Left ventricle myocardium inferior (tissue), 1 donor: ENCODE measurements around the gene CACNG6. TPM values are rescaled to one million over a fixed set of nuclear protein-coding genes. Genes with fewer than 3 reads are reported as not detected.

Source experiments
- DNase-seq: peaks from one replicate; pipeline ENCODE4 v3.0.0-alpha.2; 2020
- H3K27ac ChIP-seq: fragments of 200-600 bp; replicated peaks from 2 replicates; pipeline ENCODE4 v1.8.0; 2021
- H3K27me3 ChIP-seq: fragments of 200-600 bp; 2 replicates; pipeline ENCODE4 v1.8.0; 2021; ENCODE audit warnings: low read depth
- H3K36me3 ChIP-seq: fragments of 200-600 bp; 2 replicates; pipeline ENCODE4 v1.8.0; 2021
- H3K4me1 ChIP-seq: fragments of 200-600 bp; 2 replicates; pipeline ENCODE4 v1.8.0; 2021
- H3K4me3 ChIP-seq: fragments of 200-600 bp; 2 replicates; pipeline ENCODE4 v1.8.0; 2021; ENCODE audit warnings: mild to moderate bottlenecking, moderate library complexity
- H3K9me3 ChIP-seq: fragments of 200-600 bp; replicated peaks from 2 replicates; pipeline ENCODE4 v1.8.0; 2021
- CTCF ChIP-seq: fragments of 200-600 bp; IDR thresholded peaks from 2 replicates; pipeline ENCODE4 v1.8.0; 2021; ENCODE audit warnings: antibody characterized with exemption, mild to moderate bottlenecking, borderline replicate concordance
- intact Hi-C: fragments of 100-400 bp; cut with micrococcal nuclease; formaldehyde crosslinking; loops from one replicate; pipeline ENCODE4 v1.11.0; 2022
- total RNA-seq: library from RNA; stranded (reverse); fragmentation: NEBNext Ultra II Directional; extraction: Animal tissue kit (Norgen Biotek cat#: 25700); gene quantifications from one replicate; pipeline ENCODE4 v1.2.1, GENCODE V29; 2021
- donor health status: DM: no; HTN: yes; CAD: no; lungs with severe emphysema.

The CACNG6 gene
- total RNA-seq, 1 donor from 2014 or later = not detected

GRCh38 chr19:54009440-54009839 lies 18.0 kb downstream of the CACNG6 start:
- no peaks in the 10 kb centered on the region for H3K9me3 ChIP-seq
- intact Hi-C loops = no loop called here
- H3K4me3 ChIP-seq = no peak overlapping the region
- H3K27me3 ChIP-seq = peaks cover 98% of the 10 kb centered on the region
- no peak for TF ChIP-seq CTCF
- no peak overlapping the region for H3K27ac ChIP-seq
- no peaks in the 10 kb centered on the region for H3K4me1 ChIP-seq
- no peaks in the 10 kb centered on the region for H3K36me3 ChIP-seq
- DNase-seq = no peak

GRCh38 chr19:54010474-54010873 lies 19.0 kb downstream of the CACNG6 start:
- H3K36me3 ChIP-seq = no peaks in the 10 kb centered on the region
- peaks cover 96% of the 10 kb centered on the region for H3K27me3 ChIP-seq
- TF ChIP-seq CTCF = no peak
- H3K27ac ChIP-seq = no peak overlapping the region
- no peaks in the 10 kb centered on the region for H3K4me1 ChIP-seq
- H3K9me3 ChIP-seq = no peaks in the 10 kb centered on the region
- no peak overlapping the region for H3K4me3 ChIP-seq
- intact Hi-C loops = no loop called here
- no peak for DNase-seq

GRCh38 chr19:54011507-54012211 lies 20.2 kb downstream of the CACNG6 start:
- H3K27me3 ChIP-seq = peaks cover 97% of the 10 kb centered on the region
- intact Hi-C loops = no loop called here
- no peak overlapping the region for H3K27ac ChIP-seq
- no peaks in the 10 kb centered on the region for H3K9me3 ChIP-seq
- no peak for DNase-seq
- no peak overlapping the region for H3K4me3 ChIP-seq
- no peak for TF ChIP-seq CTCF
- no peaks in the 10 kb centered on the region for H3K36me3 ChIP-seq
- H3K4me1 ChIP-seq = no peaks in the 10 kb centered on the region

GRCh38 chr19:54013866-54014265 lies 22.4 kb downstream of the CACNG6 start:
- Histone ChIP-seq H3K4me1 (no peaks in the 10 kb centered on the region), H3K27ac (no peak overlapping the region), H3K27me3 (peaks cover 95% of the 10 kb centered on the region), H3K36me3 (no peaks in the 10 kb centered on the region), H3K9me3 (peaks cover 4% of the 10 kb centered on the region), H3K4me3 (no peak overlapping the region)
- DNase-seq = no peak
- intact Hi-C loops = no loop called here
- no peak for TF ChIP-seq CTCF

- no peak overlapping the region for H3K4me3 ChIP-seq
- DNase-seq = no peak
- intact Hi-C loops = no loop called here
- no peaks in the 10 kb centered on the region for H3K36me3 ChIP-seq
- no peak overlapping the region for H3K27ac ChIP-seq
- peaks cover 4% of the 10 kb centered on the region for H3K9me3 ChIP-seq
- H3K27me3 ChIP-seq = peaks cover 91% of the 10 kb centered on the region
- no peaks in the 10 kb centered on the region for H3K4me1 ChIP-seq
- no peak for TF ChIP-seq CTCF
Measured at GRCh38 chr19:54014920-54015560, 23.6 kb downstream of the CACNG6 start.
